Measurements from ENCODE around the gene CASS4.
A peak's percentile ranks its signal among the peaks of the same experiment; 100 is the strongest.
"Not testable (repeated sequence)": the region's sequence is repeated elsewhere in the genome, so short reads cannot be mapped to it uniquely, and the experiment has no call there.

Gene CASS4

DNA sequence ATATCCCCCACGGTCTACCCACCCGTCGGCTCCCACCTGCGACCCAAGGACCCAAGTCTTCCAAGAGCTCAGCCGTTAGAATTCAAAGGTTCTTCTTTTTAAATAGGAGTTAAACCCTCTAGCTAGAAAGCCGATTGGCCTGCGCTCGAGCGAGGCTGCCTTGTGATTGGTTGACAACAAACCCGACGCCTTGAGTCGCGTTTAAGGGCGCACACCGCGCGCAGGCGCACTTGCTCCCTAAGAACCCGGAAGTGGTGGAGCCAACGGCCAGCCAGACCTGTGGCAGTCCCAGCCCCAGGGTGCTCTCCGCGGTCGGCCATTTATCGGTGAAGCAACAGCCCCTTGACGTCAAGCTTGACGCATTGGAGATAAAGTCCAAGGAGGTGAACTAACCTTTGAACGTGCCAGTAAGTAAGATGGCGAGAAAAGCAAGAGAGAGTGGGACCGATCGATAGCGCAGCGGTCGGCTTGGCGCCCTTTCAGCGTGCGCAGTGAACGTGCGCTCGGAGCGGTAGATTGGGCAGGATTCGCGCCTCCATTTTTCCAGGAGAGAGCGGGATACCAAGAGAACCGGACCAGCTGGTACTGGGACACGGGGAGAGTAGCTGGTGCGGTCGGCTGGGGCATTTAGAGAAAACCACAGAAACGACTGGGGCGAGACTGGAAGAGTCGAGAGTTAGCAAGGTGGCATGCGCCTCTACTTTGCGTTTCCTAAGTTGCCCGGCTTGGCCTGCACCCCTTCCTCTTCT, 19.8 kb upstream of the CASS4 start, which contains the start of the genes AURKA and CSTF1:
TSS of gene AURKA (minus strand) at position 84 of the 749 bp plus-strand sequence. CDS start 4,018 bp downstream, outside the sequence.
TSS of gene CSTF1 (plus strand) at position 514 of the 749 bp plus-strand sequence. CDS start 2,908 bp downstream, outside the sequence.
- DNase-seq = peak; percentile 100

DNA sequence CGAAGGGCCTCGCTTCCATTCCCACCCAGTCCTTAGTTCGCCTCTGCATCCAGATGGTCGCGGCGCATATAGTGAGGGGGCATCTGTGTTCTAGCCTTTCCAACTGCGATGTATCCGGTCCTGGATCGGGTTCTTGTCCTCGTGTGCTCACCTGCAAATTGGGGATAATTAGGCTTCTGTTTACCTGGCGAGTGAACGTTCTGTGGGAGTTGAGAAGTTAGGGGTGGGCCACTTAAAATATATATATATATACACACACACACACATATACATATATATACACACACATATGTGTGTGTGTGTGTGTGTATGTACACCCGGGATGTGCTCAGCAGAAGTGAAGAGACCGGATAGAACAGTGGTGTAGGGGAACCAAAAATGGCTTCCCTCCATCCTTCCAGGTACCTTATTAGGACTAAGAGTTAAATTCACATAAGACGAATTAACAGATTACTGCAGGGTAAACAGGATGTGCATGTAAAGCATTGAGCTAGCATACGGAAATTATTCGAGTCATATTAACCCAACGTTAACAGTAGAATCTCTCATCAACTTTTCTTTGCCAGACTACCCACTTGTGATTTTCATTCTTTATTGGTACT, 19.1 kb upstream of the CASS4 start:
- DNase-seq = peak; percentile 43

DNA sequence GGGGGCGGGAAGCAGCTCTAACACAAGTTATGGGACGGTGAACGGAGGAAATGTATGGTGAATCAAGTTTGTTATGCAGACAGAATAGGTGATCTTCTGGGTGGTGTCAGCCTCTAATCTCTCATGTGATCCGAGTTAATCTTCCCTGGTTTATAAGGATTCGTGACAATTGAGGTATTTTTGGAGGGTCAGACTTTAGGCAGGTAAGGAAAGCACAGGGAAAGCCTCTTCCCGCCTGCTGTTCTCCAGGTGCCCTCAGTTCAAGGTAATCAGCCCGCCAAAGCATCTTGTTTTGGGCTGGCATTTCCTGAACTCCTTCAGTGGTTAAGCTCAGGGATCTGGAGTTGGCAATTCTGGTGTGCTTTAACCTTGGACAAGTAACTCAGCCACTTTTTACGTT, 18.4 kb upstream of the CASS4 start:
- no peak for DNase-seq

DNA sequence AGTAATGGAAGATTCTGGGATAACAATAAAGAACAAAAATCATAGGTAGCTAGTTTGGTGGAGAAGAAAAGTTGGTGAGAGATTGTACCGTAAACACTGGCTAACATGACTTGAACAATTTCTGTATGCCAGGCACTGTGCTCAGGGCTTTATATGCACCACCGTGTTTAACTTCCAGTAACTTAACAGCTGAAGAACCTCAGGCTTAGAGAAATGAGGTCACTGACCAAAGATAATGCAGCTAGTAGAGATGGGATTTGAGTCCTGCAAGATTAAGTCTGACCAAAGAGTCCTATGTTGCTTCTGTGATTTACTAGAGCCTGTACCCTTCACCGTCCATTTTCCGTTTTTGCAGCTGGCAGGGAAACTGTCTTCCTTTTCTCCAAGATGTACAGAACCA, 16.9 kb upstream of the CASS4 start:
- DNase-seq = no peak

DNA sequence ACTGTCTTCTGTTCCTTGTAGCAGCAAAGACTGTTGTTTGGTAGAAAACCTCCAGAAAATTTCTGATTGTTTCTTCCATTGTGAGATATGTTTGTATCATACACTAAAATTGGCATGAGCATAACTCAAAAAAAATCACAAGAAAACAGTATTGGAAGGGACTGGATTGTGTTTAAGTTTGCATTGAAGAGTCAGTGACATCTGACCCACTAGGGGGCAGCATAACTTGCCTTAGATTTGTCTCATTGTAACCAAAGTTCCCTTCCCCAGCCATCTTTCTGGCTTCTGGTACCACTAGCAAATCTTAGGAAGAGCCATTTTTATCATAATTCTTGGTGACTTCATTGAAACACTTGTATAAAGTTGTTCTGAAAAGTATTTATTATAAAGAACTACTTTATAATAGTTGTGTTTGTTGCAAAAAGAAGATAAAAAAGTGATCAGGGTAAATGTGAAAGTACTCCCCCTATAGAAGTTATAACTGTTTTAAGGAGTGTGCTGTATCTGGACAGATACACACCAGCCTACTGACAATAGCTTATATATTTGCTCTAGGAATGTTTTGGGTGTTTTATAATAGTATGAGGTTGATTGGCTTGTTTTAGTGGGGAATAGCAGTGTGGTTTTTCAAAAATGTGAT, 11.9 kb upstream of the CASS4 start:
- DNase-seq = peak; percentile 64

DNA sequence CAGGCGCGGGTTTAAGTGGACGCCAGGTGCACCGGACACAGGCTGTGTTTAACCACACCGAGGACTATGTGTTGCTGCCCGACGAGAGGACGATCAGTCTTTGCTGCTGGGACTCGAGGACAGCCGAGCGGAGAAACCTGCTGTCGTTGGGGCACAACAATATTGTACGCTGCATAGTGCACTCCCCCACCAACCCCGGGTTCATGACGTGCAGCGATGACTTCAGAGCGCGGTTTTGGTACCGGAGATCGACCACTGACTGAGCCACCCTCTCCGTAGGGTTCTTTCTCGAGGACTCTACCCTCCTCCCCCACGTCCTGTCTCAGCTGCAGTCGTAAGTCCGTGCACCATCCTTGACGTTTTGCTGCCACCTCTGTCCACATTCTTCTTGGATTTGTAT, 8.6 kb upstream of the CASS4 start:
- no peak for DNase-seq

DNA sequence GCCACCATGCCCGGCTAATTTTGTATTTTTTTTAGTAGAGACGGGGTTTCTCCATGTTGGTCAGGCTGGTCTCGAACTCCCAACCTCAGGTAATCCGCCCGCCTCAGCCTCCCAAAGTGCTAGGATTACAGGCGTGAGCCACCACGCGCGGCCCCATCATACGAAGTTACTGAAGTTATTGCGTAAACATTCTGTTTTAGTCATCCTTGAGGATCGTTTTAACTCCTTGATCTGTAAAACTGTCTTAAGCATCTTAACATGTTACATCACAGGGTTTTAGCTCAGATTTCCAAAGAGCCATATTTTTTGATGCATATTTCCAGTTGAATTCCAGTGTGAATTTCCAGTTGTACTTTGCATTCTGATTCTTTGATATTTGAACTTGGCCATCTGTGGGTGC, 6.7 kb upstream of the CASS4 start:
- DNase-seq = not testable (repeated sequence)

DNA sequence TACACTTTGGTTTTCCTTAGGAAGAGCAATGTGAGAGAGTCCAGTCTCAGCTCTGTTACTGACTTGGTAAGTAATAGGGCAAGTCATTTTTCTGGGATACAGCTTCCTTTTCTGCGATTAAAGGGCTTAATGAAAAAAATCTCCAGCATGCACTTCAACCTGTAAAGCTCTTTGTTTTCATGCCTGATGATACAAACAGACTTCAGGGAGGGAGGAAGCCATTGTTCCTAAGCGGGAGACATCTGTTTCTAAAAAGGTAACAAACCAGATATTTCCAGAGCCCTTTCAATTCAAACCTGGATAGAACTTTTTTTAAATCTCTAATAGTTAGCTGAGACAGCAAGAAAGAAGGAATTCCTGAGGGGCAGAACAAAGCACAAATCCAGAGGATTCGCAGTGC, 5.2 kb upstream of the CASS4 start:
- no peak for DNase-seq

DNA sequence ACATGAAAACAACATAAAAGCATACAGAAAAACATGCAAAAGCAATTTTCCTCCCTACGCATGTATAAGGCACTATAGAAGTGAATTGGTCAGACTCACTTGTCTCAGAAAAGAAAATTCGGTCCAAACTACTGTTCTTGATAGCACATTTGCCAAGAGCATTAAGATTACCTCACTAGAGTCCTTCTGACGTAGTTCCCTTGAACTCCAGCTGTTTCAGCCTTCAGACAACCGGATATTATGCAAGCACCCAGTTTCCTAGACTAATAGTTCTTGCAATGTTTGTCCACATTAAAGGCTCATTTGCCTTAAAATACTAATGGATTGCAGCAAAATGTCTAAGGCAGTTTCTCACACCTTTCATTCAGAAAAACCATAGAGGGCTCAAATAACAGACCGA, 2.5 kb upstream of the CASS4 start:
- DNase-seq = no peak

DNA sequence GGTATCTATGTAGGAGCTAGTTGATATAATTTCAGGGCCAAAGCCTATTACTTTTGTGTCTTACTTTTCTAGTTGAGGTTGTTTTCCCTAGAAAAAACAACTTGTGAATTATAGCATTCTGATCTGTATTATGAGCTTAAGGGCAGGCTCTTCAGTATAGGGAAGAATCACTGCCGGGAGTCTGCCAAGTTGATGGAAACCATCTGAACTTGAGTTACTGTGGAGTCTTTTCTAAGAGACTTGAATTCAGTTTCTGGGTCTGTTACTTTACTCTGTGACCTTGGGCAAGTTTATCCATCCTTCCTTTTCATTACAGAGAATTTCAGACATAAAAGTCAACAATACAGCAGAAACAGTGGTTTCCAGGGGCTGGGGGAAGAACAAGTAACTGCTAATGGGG, 2.1 kb upstream of the CASS4 start:
- DNase-seq = no peak

DNA sequence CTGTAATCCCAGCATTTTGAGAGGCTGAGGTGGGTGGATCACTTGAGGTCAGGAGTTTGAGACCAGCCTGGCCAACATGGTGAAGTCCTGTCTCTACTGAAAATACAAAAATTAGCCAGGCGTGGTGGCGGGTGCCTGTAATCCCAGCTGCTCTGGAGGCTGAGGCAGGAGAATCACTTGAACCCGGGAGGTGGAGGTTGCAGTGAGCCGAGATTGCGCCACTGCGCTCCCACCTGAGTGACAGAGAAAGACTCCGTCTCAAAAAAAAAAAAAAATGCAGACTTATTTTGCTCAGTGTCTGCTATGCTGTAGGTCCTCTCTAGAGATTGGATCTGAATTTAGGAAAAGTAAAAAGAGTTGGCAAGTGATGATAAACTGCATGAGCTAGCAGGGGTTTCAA, 773 bp upstream of the CASS4 start:
- DNase-seq = not testable (repeated sequence)

DNA sequence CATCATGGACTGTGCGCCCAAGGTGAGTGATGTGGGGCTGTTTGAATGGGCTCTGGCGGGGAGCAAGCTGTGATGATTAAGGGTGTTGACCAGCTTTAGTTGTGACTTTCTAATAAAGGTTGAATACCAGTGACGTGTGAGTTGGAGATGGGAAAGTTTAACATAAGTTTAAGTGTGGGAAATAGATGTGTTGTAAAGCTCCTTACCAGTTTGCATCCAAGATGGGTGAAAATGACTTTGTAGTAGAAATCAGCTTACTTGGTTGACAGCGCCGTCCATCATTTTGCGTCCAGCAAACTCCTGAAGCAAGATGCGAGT, 372 bp downstream of the CASS4 start:
- DNase-seq = no peak

DNA sequence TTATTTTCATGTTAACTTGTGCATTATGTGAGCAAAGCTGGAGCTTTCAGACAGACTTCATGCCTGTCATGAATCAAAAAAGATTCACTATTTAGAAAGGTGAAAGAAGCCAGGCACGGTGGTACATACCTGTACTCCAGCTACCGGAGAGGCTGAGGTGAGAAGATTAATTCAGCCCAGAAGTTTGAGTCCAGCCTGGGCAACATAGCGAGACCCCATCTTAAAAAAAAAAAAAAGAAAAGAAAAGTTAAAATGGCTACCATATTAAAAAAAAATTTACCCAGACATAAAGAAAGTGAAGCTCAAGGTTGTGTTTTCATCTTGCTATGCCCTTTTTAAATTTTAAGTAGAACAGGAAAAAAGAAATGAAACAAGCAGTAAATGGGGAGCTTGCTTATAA, 889 bp downstream of the CASS4 start:
- no peak for DNase-seq

DNA sequence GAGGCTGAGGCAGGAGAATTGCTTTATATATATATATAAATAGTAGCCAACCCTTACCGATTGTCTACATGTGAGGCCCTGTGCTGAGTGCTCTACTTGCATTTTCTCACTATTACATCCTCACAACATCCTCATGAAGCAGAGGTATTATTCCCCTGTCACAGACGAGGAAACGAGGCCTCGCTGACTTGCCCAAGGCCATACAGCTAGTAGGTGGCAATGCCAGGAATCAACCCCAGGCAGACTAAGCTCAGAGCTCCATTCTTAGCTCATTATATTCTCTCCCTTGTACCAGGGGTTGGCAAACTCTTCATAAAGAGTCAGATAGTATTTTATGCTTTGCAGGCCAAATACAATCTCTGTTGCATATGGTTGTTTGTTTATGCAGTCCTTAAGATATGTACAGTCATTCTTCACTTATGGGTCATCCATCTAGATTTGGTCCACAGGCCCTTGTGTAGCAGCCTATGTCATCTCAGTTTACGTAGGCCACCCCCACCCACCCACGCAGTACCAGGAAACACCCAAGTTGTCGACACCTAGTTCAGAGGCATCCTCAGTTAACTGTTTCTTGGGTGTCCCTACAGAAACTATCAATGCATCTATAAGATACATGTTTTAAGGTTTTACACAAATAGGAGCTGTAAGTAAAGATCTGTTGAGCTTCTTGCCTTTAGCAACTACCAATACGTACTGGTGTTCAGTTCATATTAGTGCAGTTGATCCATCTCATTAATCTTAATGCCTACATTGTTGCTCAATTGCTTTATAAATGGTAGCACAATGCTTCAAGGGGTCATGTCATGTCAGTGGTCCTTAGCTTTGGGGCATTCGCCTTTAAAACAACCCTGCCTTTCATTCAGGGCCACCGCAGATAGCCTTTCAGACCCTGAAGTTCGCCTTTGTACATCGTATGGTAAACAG, 3.0 kb downstream of the CASS4 start:
- peak; percentile 37 for DNase-seq

DNA sequence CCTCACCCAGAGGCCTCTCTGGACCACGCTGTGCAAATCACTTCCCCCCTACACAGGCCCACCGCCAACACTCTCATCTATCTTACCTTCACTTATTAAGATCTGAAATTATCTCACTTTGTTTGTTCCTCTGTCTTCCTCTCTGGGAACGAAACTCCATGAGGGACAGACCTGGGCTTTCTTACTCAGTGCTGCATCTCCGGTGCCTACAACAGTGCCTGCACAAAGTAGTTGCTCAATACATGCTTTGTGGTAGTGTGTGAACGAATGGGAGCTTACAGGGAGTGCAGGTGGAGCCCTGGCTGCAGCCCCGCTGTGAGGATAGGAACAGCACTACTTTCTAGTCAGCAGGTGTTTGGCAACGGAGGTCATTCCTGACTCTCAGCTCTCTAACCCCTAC, 5.3 kb downstream of the CASS4 start:
- no peak for DNase-seq

DNA sequence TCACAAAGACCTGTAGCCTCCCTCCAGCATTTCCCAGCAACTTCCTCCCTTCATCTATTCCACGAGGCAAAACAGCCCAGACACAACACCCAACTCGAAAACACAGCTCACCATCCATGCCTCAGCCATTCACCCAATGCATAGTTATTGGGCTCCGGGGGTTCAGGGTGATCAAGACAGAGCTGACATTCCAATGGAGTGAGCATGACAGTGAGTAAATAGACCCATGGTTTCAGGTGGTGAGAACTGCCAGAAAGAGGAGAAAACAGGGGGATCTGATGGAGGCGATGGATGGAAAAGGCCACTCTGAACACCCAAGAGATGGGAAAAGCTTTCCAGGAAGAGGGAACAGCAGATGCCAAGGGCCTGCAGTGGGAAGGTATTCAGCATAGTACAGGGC, 5.9 kb downstream of the CASS4 start:
- DNase-seq = no peak

DNA sequence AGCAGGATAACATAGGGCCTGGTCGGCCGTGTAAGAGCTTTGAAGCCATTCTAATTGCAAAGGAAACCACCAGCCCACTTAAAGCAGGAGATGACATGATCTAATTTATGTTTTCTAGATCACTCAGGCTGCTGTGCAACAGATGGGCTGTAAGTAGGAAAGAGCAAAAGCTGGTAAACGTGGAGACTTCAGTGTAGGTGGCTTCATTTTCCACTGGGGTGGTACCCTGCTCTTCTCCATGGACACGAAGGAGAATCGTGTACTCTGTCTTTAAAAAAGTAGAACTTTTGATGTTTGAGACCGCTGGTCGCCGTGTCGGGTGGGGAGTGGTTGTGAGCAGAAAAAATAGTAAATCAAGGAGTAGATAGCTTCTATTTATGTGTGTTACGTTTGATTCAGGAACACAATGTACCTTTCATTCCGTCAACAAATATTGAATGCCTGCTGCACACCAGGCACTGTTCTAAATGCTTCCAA, 6.4 kb downstream of the CASS4 start:
- DNase-seq = no peak

DNA sequence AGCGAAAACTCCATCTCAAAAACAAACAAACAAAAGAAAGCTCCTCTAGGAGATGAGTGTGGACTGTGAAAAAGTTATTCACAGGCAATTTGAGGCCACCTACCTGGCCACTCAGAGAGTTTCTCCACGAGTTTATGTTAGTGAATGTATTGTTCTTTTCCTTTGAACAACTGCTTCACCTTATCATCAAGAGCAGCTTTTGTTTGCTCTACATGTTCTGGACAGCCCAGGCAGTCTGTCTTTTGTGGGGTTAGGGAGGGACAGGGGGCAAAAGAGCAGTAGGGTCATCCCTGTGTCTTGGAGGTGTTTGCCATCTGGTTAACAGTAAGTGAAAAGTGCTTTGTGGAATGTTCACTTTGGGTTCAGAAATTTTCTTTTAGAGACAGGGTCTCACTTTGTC, 8.0 kb downstream of the CASS4 start:
- DNase-seq = no peak

DNA sequence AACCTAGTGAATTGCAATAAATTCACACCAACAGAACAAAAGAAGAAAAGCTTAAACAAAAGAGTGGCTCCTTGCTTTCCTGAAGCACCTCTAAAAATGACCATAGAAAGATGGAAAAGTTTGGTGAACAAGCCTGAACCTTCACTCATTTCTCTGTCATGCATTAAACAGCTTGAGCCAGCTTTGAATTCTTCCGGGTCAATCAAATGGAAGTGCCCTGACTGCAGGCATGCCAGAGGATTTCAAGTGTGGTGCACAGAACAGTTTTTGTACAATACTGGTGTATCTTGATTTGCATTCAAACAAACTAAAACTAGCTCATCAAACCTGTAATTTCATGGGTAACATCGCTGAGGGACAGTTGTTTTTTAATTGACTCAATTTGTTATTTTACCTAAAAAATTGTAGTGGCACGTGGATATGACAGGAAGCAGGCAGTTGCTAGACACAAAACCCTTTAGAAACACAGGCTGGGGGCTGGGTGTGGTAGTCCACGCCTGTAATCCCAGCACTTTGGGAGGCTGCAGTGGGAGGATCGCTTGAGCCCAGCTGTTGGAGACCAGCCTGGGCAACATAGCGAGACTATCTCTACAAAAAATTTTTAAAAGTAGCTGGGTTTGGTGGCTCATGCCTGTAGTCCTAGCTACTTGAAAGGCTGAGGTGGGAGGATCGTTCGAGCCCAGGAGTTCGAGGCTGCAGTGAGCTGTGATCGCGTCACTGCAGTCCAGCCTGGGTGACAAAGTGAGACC, 9.1 kb downstream of the CASS4 start:
- no peak for DNase-seq

DNA sequence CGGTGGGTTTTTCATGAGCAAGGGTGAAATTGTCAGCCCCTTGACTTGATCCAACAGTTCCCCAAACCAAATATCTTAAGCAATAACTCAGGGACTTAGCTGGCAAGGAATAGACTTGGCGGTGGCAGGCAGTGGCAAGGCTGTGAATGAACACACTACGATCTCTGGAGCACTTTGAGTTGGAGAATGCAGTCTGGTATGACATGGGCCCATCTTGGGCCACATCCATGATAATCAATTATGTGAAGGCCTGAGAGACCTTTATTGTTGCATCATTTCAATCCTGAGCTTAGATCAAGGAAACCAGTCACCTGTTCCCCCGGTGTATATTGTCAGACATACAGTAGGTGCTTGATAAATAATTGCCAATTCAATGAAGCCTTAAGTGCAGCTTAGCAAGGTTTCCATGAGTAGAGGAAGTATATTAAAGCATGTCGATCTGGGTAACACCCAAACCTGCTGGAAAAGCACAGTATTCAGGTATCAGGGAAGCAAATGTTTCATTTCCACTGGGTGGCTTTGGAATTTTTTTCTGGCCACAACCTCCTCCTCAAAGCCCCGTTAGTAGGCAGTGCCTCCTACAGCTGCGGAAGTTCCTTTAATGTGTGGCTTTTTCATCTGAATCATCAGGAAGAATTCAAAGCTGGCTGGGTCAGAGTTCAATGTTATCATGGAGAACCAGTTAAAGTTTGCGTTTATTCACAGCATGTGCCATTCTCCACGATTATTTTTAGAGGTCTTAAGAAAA, 10.2 kb downstream of the CASS4 start:
- no peak for DNase-seq

DNA sequence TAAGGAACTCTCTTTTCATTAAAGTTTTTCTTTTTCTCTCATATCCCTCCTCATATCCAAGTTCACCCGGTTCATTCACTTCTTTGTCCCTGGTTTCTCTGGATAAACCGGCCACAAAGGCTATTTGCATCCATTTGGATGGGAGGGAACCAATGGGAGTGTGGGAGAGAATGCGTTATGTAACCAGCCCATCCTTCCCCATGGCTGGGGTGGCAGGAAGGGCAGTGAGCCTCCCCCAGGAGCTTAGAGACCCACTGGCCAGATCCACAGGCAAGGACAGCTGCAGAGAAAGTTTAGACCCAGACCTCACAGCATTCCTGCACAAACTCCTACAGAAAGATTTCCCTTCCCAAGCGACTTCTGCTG, 10.7 kb downstream of the CASS4 start:
- no peak for DNase-seq

DNA sequence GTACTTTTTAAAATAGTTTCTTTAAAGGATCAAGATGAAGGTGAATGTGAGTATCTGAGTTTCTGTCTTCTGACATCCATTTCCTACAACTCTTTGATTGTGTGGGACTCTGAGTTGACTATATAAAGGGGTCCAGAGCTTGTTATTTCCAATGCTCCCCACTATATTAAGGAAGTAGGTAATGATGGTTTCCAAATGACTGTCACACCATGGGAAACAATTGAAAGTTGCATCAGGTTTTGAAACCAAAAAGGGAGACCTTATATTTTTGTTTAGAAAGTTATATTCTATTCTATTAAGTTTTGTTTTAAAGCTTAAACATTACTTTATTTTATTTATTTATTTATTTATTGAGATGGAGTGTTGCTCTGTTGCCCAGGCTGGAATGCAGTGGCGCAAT, 11.2 kb downstream of the CASS4 start:
- DNase-seq = no peak

All from central memory CD4-positive, alpha-beta T cell (primary cell).